ENCODE results near the gene CIRBP. TPM values are rescaled to one million over a fixed set of nuclear protein-coding genes. Genes with fewer than 3 reads are reported as not detected.

Gene CIRBP
- total RNA-seq, 1 experiment from 2014 or later: 263 TPM

- Histone ChIP-seq H2BK15ac (ENCODE audit: low read depth, low read length) (no peak overlapping the region), H3K27me3 (ENCODE audit: insufficient read depth, low read length) (no peaks in the 10 kb centered on the region), H3K27ac (ENCODE audit: insufficient read length, low read depth, low read length) (no peak overlapping the region), H3K4ac (ENCODE audit: low read depth, low read length) (no peak overlapping the region), H2BK120ac (ENCODE audit: low read depth, low read length, poor library complexity, severe bottlenecking) (no peak overlapping the region), H3K79me2 (ENCODE audit: insufficient read depth, low read length) (no peaks in the 10 kb centered on the region), H3K14ac (ENCODE audit: insufficient read depth, low read length) (no peak overlapping the region), H3K79me1 (ENCODE audit: insufficient read depth, low read depth, low read length, poor library complexity, severe bottlenecking) (no peaks in the 10 kb centered on the region), H2BK5ac (ENCODE audit: insufficient read length, low read length) (no peak overlapping the region), H3T11ph (ENCODE audit: low read length) (no peak overlapping the region), H2BK20ac (ENCODE audit: low read depth, low read length, poor library complexity, severe bottlenecking) (no peak overlapping the region), H3K9me3 (ENCODE audit: control insufficient read depth, low read depth, low read length) (no peaks in the 10 kb centered on the region), H3K23me2 (ENCODE audit: insufficient read length, low read depth, low read length, poor library complexity, severe bottlenecking) (no peaks in the 10 kb centered on the region), H3K9ac (ENCODE audit: extremely low read depth, insufficient read length, low read length) (no peak overlapping the region), H3K18ac (ENCODE audit: insufficient read length, low read depth, low read length) (no peak overlapping the region), H2AK5ac (ENCODE audit: insufficient read length, low read length) (no peak overlapping the region), H4K5ac (ENCODE audit: insufficient read length, low read depth, low read length) (no peak overlapping the region), H4K8ac (replicated peaks; ENCODE audit: insufficient read length, low read depth, low read length) (no peak overlapping the region), H3K4me1 (ENCODE audit: insufficient read depth, low read length) (no peaks in the 10 kb centered on the region), H4K20me1 (ENCODE audit: control insufficient read depth, insufficient read depth, insufficient read length) (no peaks in the 10 kb centered on the region), H3K23ac (ENCODE audit: insufficient read length, low read depth, low read length) (no peak overlapping the region), H3K56ac (ENCODE audit: insufficient read length, low read depth, low read length) (no peak overlapping the region), H2BK12ac (ENCODE audit: insufficient read length, low read depth, low read length) (no peak overlapping the region), H3K4me2 (ENCODE audit: insufficient read depth, insufficient read length, low read length) (no peak overlapping the region), H4K91ac (ENCODE audit: insufficient read length, low read depth, low read length) (no peak overlapping the region), H2AFZ (ENCODE audit: low read length) (no peak overlapping the region)
- DNase-seq: no peak
- no peak for TF ChIP-seq CTCF (conservative IDR thresholded peaks at IDR 0.05)
- no CpG with 5 or more reads among the region's 38 CpGs for WGBS (ENCODE audit: extremely low coverage, insufficient read length, low lambda C conversion rate)
- Mint-ChIP-seq H3K27me3 (ENCODE audit: low read depth) (no peaks in the 10 kb centered on the region), H3K4me1 (peaks cover 0 to 16% of the 10 kb centered on the region in 2 experiments; a peak in 3 of 4 replicates), H3K36me3 (ENCODE audit: insufficient read depth in 1 of 3, low read depth in 3 of 3) (no peaks in the 10 kb centered on the region), H3K4me3 (no peak overlapping the region), H3K9me3 (no peaks in the 10 kb centered on the region; a peak in 1 of 5 replicates), H3K27ac (no peak overlapping the region)
Observed at GRCh38 chr19:1307320-1307719, 38.2 kb downstream of the CIRBP start.
